Endothelial cell of umbilical vein (primary cell): ENCODE measurements around the gene FBLIM1. TPM values are rescaled to one million over a fixed set of nuclear protein-coding genes. Genes with fewer than 3 reads are reported as not detected.

Experiments
- BruUV-seq: library from RNA; stranded (reverse); fragments of 400-500 nt; replicated peaks from 2 replicates; lab custom pipeline; 2021; lab: Mats Ljungman, UMichigan
- CTCF ChIA-PET: fragments of 300-600, 350-600 bp; sonication (Branson Sonifier 250); formaldehyde crosslinking; loops from one replicate; lab custom pipeline; 2021; ENCODE audit warnings: antibody characterized with exemption, inconsistent platforms; lab: Charles Lee
- POLR2A ChIA-PET: fragments of 300-600, 350-600 bp; sonication (Branson Sonifier 250); formaldehyde crosslinking; loops from one replicate; lab custom pipeline; 2021; ENCODE audit warnings: antibody characterized with exemption, inconsistent platforms; lab: Charles Lee
- DNase-seq: peaks from one replicate; pipeline ENCODE4 v3.0.0-alpha.2; 2011; ENCODE audit warnings: low read depth, low spot score
- FAIRE-seq: peaks from 2 replicates; lab custom pipeline; 2011; peaks lifted over from hg19 to GRCh38; lab: Jason Lieb, UNC
- H2AFZ ChIP-seq: 2 replicates; pipeline ENCODE4 v1.6.0; 2012; ENCODE audit warnings: low read depth, low read length, control low read depth, inconsistent platforms
- H3K27ac ChIP-seq: 2 replicates; pipeline ENCODE4 v1.5.1; 2011; ENCODE audit warnings: low read depth, mild to moderate bottlenecking, control low read depth, low read length, moderate library complexity; ENCODE audit not compliant: insufficient read depth
- H3K27me3 ChIP-seq, 2 experiments: 2 replicates each; pipeline versions ENCODE4 v1.6.0 to v1.6.1; 2011; ENCODE audit warnings: low read length in 2 of 2, mixed read lengths in 1 of 2; ENCODE audit not compliant: control insufficient read depth in 2 of 2, insufficient read depth in 2 of 2
- H3K36me3 ChIP-seq, 2 experiments: 2 replicates in 1 of 2; 3 replicates in 1 of 2; pipeline ENCODE4 v1.5.1; 2011; ENCODE audit warnings: low read length in 2 of 2, mild to moderate bottlenecking in 1 of 2, moderate library complexity in 1 of 2; ENCODE audit not compliant: control insufficient read depth in 2 of 2, insufficient read depth in 2 of 2; ENCODE audit errors: extremely low read depth in 1 of 2
- H3K4me1 ChIP-seq: 3 replicates; pipeline ENCODE4 v1.5.1; 2011; ENCODE audit warnings: mild to moderate bottlenecking, low read length; ENCODE audit not compliant: control insufficient read depth, insufficient read depth; ENCODE audit errors: extremely low read depth
- H3K4me2 ChIP-seq: 2 replicates; pipeline ENCODE4 v1.6.1; 2011; ENCODE audit warnings: low read length, control low read depth, mixed read lengths; ENCODE audit not compliant: insufficient read depth
- H3K4me3 ChIP-seq, 3 experiments: fragments of 200-600 bp in 1 of 3; sonication (generic), shearing (Covaris generic) in 1 of 3; replicated peaks in 1 of 3; 2 replicates each; pipeline ENCODE4 v1.5.1; 2011 to 2016; ENCODE audit warnings: control low read depth in 3 of 3, low read length in 3 of 3, mild to moderate bottlenecking in 2 of 3, inconsistent platforms in 1 of 3, low read depth in 1 of 3, moderate library complexity in 1 of 3; ENCODE audit not compliant: insufficient read depth in 1 of 3
- H3K79me2 ChIP-seq: 2 replicates; pipeline ENCODE4 v1.6.0; 2012; ENCODE audit warnings: low read length, inconsistent platforms; ENCODE audit not compliant: control insufficient read depth, insufficient read depth
- H3K9ac ChIP-seq: replicated peaks from 2 replicates; pipeline ENCODE3; 2011; ENCODE audit warnings: low read length, control low read depth; ENCODE audit not compliant: insufficient read depth; ENCODE audit errors: extremely low read depth
- H3K9me1 ChIP-seq: replicated peaks from 3 replicates; pipeline ENCODE4 v1.6.0; 2011; ENCODE audit warnings: mild to moderate bottlenecking, low read length; ENCODE audit not compliant: control insufficient read depth, insufficient read depth; ENCODE audit errors: extremely low read depth
- H3K9me3 ChIP-seq: replicated peaks from 2 replicates; pipeline ENCODE4 v1.5.1; 2012; ENCODE audit warnings: low read length, inconsistent platforms; ENCODE audit not compliant: control insufficient read depth, insufficient read depth
- H4K20me1 ChIP-seq: replicated peaks from 2 replicates; pipeline ENCODE3; 2011; ENCODE audit warnings: mild to moderate bottlenecking, low read length; ENCODE audit not compliant: control insufficient read depth, insufficient read depth; ENCODE audit errors: extremely low read depth
- EZH2 ChIP-seq: IDR thresholded peaks from 2 replicates; pipeline ENCODE4 v1.6.1; 2012; ENCODE audit warnings: borderline replicate concordance, low read depth, mild to moderate bottlenecking, moderate library complexity, low read length, inconsistent platforms; ENCODE audit not compliant: severe bottlenecking
- FOS ChIP-seq: IDR thresholded peaks from 2 replicates; pipeline ENCODE4 v1.6.1; 2011; ENCODE audit warnings: mild to moderate bottlenecking, low read length, moderate library complexity, borderline replicate concordance; ENCODE audit not compliant: insufficient read depth
- GATA2 ChIP-seq: IDR thresholded peaks from 2 replicates; pipeline ENCODE4 v1.7.0; 2011; ENCODE audit warnings: low read depth, mild to moderate bottlenecking, moderate library complexity, mixed read lengths, low read length; ENCODE audit not compliant: insufficient read length, insufficient read depth
- JUN ChIP-seq: IDR thresholded peaks from 2 replicates; pipeline ENCODE4 v1.6.1; 2011; ENCODE audit warnings: borderline replicate concordance, low read depth; ENCODE audit not compliant: insufficient read length, insufficient read depth
- MYC ChIP-seq: IDR thresholded peaks from one replicate; pipeline ENCODE4 v1.6.1; 2011; ENCODE audit warnings: mild to moderate bottlenecking, low read depth, low read length
- POLR2A ChIP-seq: IDR thresholded peaks from 2 replicates; pipeline ENCODE4 v1.6.1; 2012; ENCODE audit warnings: low read depth, mild to moderate bottlenecking, control low read depth, low read length
- POLR2AphosphoS5 ChIP-seq: IDR thresholded peaks from 2 replicates; pipeline ENCODE4 v1.6.1; 2012; ENCODE audit warnings: low read depth, mild to moderate bottlenecking, control low read depth, low read length, moderate library complexity; ENCODE audit not compliant: insufficient read depth
- dilution Hi-C: fragments of 300-500 bp; cut with MboI; formaldehyde crosslinking; loops from one replicate; pipeline ENCODE4 v1.15.0; 2019; ENCODE audit warnings: low sequenced_read_pairs; ENCODE audit not compliant: extremely low pct_ligation_motif_present
- intact Hi-C: fragments of 100-400 bp; cut with micrococcal nuclease; formaldehyde crosslinking; loops from one replicate; pipeline ENCODE4 v1.10.0; 2022
- polyA plus RNA-seq, 4 experiments: library from polyadenylated mRNA; depleted of rRNA in 3 of 4; stranded (reverse) in 3 of 4; unstranded in 1 of 4; fragments of >200 nt; gene quantifications; 2 replicates each; pipeline versions ENCODE4 v1.2.1 to v1.2.3, GENCODE V29; 2011 to 2012; ENCODE audit warnings: missing spikeins in 1 of 4
- total RNA-seq: library from RNA; stranded (reverse); gene quantifications from 2 replicates; pipeline ENCODE4 v1.2.3, GENCODE V29; 2021
- TF ChIP-seq, protein P1 (sequence below): IDR thresholded peaks from 2 replicates; pipeline ENCODE4 v1.6.1; 2011; ENCODE audit not compliant: insufficient read depth, insufficient read length
- TF ChIP-seq, protein P2 (sequence below), 2 donors: IDR thresholded peaks; 1 replicate in 1 of 2; 2 replicates in 1 of 2; pipeline ENCODE4 v1.5.1; 2011; ENCODE audit warnings: low read length in 2 of 2, mild to moderate bottlenecking in 2 of 2, moderate library complexity in 2 of 2, control low read depth in 1 of 2, inconsistent platforms in 1 of 2, low read depth in 1 of 2; ENCODE audit not compliant: insufficient read depth in 1 of 2; ENCODE audit errors: extremely low read depth in 1 of 2

Gene FBLIM1
- total and polyA plus RNA-seq, 2 donors (not counting 3 experiments of a cell fraction or from before 2014, with no cell fraction given), result 363 to 414 TPM

DNA sequence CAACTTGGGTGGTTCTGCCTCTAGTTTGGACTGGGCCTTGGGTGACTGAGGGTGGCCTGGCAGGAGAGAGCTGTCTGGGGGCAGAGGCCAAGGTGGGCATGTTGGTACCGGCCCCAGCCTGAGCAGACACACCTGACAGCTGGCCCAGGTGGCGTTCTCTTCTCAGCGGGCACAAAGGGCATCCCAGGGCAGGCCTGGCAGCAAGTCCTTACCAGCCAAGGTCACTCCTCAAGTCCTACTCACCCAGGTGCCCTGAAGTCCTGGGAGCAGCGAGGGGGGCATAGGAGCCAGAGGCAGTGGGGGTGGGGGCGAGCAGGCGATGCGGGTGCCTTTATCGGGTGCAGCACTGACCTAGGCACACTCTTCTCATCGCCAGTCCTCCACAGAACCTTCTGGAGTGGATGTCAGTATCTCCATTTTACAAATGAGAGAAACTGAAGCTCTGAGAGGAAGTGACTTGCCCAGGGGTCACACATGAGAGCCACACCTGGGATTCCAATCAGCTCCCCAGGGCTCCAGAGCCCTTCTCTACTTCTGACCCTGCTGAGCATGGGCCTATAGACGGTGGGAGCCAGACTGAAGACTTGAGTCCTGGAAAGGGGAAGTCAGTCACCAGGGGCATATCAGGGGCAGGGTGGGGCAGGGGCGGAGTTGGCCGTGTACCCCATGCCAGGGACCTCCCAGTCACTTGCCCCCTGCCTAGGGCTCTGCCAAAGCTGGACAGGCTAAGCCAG is 23.1 kb upstream of the FBLIM1 start:
- BruUV-seq, result no TSS peak

More for the DNA sequence above, 23.1 kb upstream of the FBLIM1 start:
- H2AFZ ChIP-seq, result no peak overlapping the region
- DNase-seq (no peak), FAIRE-seq (no peak)
- H3K4me3 ChIP-seq, result no peak overlapping the region
- no peak overlapping the region for H3K4me2 ChIP-seq
- ChIA-PET CTCF (interaction anchor here (0.8 to 1.2 kb wide), 2 partner anchors 14 to 24 kb away, joined by 3 read pairs; no protein-coding TSS in a partner anchor), POLR2A (no interaction called here)
- intact Hi-C loops, result no loop called here
- H3K9me1 ChIP-seq, result no peaks in the 10 kb centered on the region
- no peaks in the 10 kb centered on the region for H3K79me2 ChIP-seq
- H3K9me3 ChIP-seq, result no peaks in the 10 kb centered on the region
- dilution Hi-C loops, result no loop called here
- TF ChIP-seq, protein P1, sequence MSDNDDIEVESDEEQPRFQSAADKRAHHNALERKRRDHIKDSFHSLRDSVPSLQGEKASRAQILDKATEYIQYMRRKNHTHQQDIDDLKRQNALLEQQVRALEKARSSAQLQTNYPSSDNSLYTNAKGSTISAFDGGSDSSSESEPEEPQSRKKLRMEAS, result no peak
- TF ChIP-seq GATA2, result no peak
- TF ChIP-seq JUN, result no peak
- no peak for TF ChIP-seq EZH2
- TF ChIP-seq FOS, result no peak
- TF ChIP-seq POLR2AphosphoS5, result no peak
- TF ChIP-seq MYC, result no peak
- TF ChIP-seq, protein P2, sequence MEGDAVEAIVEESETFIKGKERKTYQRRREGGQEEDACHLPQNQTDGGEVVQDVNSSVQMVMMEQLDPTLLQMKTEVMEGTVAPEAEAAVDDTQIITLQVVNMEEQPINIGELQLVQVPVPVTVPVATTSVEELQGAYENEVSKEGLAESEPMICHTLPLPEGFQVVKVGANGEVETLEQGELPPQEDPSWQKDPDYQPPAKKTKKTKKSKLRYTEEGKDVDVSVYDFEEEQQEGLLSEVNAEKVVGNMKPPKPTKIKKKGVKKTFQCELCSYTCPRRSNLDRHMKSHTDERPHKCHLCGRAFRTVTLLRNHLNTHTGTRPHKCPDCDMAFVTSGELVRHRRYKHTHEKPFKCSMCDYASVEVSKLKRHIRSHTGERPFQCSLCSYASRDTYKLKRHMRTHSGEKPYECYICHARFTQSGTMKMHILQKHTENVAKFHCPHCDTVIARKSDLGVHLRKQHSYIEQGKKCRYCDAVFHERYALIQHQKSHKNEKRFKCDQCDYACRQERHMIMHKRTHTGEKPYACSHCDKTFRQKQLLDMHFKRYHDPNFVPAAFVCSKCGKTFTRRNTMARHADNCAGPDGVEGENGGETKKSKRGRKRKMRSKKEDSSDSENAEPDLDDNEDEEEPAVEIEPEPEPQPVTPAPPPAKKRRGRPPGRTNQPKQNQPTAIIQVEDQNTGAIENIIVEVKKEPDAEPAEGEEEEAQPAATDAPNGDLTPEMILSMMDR (IDR thresholded peaks at IDR 0.05; ENCODE audit: extremely low read depth in 1 of 2, insufficient read depth in 1 of 2, low read depth in 1 of 2, low read length in 2 of 2), result no peak
- no peak for TF ChIP-seq POLR2A
- H4K20me1 ChIP-seq, result no peaks in the 10 kb centered on the region
- H3K9ac ChIP-seq, result no peak overlapping the region
- no peak overlapping the region for H3K27ac ChIP-seq
- no peaks in the 10 kb centered on the region for H3K4me1 ChIP-seq
- peaks cover 2 to 31% of the 10 kb centered on the region in 2 experiments for H3K36me3 ChIP-seq
- H3K27me3 ChIP-seq, result no peaks in the 10 kb centered on the region
